Tibial nerve (tissue), 4 donors: ENCODE results near the gene SHF. TPM values are rescaled to one million over a fixed set of nuclear protein-coding genes. Genes with fewer than 3 reads are reported as not detected.

ENCODE experiments used
- DNase-seq, 2 donors: peaks; one replicate each; pipeline ENCODE4 v3.0.0-alpha.2; 2019; ENCODE audit warnings: low spot score in 2 of 2
- H3K27ac ChIP-seq, 4 donors: fragments of 200-600 bp; sonication (generic) in 3 of 4; one replicate each; pipeline ENCODE4 v1.5.1; 2017 to 2019; ENCODE audit warnings: mild to moderate bottlenecking in 1 of 4
- H3K27me3 ChIP-seq, 2 donors: fragments of 200-600 bp; sonication (generic) in 1 of 2; one replicate each; pipeline versions ENCODE4 v1.5.1 to v1.6.0; 2017 to 2019
- H3K36me3 ChIP-seq, 3 donors: fragments of 200-600 bp; sonication (generic); one replicate each; pipeline ENCODE4 v1.5.1; 2018 to 2019
- H3K4me1 ChIP-seq, 4 donors: fragments of 200-600 bp; sonication (generic) in 3 of 4; one replicate each; pipeline ENCODE4 v1.5.1; 2017 to 2019
- H3K4me3 ChIP-seq, 4 donors: fragments of 200-600 bp; sonication (generic) in 3 of 4; one replicate each; pipeline ENCODE4 v1.5.1; 2017 to 2019; ENCODE audit warnings: mild to moderate bottlenecking in 1 of 4, moderate library complexity in 1 of 4
- H3K9me3 ChIP-seq, 4 donors: fragments of 200-600 bp; sonication (generic) in 3 of 4; one replicate each; pipeline ENCODE4 v1.5.1; 2017 to 2019
- EP300 ChIP-seq, 2 donors: sonication (generic); formaldehyde crosslinking; IDR thresholded peaks; one replicate each; pipeline ENCODE4 v1.6.1; 2017; ENCODE audit warnings: antibody characterized with exemption in 2 of 2, mild to moderate bottlenecking in 1 of 2
- POLR2A ChIP-seq, 2 donors: fragments of 450-650 bp; IDR thresholded peaks; one replicate each; pipeline ENCODE4 v1.6.1; 2017; ENCODE audit warnings: antibody characterized with exemption in 2 of 2, mild to moderate bottlenecking in 2 of 2, moderate library complexity in 2 of 2
- WGBS, 2 donors: methylation state at CpG; one replicate each; pipeline ENCODE4 v1.1.5; 2018; 5-methylcytosine and 5-hydroxymethylcytosine counted together
- total RNA-seq, 4 donors: library from RNA; depleted of rRNA; stranded (reverse); fragments of >200 nt; gene quantifications; one replicate each; pipeline ENCODE4 v1.1.0, GENCODE V29; 2016
- TF ChIP-seq, protein P1 (sequence below), 5 experiments: fragments of 200-600 bp in 3 of 5; fragments of 450-650 bp in 2 of 5; sonication (generic) in 3 of 5; IDR thresholded peaks; one replicate each; pipeline ENCODE4 v1.5.1; 2016 to 2019; ENCODE audit warnings: antibody characterized with exemption in 5 of 5, mild to moderate bottlenecking in 3 of 5, moderate library complexity in 2 of 5

SHF gene
- total RNA-seq, 4 donors from 2014 or later: 18.8 to 36.6 (median 25.5) TPM

DNA sequence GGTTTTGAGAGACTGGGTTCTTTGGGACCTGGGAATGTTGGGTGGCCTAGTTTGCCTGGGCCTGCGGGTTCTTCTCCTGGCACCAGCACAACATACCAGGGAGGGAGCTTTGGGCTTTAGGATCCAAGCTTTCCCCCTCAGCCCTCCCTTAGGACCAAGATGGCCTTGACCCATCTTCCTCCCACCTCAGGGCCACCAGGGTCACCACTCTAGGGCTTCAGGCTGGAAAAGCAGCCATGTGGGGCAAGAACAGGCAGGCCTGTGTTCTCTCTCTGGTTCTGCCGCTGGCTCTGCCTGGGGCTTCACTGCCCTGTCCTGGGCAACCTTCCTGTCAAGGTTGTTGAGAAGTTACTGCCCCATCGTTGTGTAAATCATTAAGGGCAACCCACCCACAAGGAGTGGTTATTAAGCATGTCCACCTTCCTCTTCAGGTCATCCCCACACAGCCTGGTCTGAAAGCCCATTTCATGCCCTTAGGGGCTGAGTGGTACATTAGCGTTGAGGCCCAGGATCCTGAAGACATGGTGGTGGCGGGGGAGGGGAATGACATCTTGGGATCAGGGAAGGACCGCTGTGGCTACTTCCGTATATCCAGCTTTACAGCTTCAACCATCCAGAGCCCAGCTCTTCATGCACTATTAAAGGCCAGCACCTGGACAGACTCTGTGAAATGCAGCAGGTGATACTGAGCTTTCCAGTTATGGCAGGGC lies 57.3 kb downstream of the SHF start:
- H3K4me3 ChIP-seq: peak overlapping the region in 2 of 4 donors; percentile 32 to 59
- no peaks in the 10 kb centered on the region for H3K36me3 ChIP-seq
- H3K4me1 ChIP-seq: peaks cover 0 to 29% (median 18%) of the 10 kb centered on the region in 4 donors
- no peak for DNase-seq
- TF ChIP-seq EP300 (IDR thresholded peaks at IDR 0.05): no peak
- no peak for TF ChIP-seq POLR2A (IDR thresholded peaks at IDR 0.05)
- TF ChIP-seq, protein P1, sequence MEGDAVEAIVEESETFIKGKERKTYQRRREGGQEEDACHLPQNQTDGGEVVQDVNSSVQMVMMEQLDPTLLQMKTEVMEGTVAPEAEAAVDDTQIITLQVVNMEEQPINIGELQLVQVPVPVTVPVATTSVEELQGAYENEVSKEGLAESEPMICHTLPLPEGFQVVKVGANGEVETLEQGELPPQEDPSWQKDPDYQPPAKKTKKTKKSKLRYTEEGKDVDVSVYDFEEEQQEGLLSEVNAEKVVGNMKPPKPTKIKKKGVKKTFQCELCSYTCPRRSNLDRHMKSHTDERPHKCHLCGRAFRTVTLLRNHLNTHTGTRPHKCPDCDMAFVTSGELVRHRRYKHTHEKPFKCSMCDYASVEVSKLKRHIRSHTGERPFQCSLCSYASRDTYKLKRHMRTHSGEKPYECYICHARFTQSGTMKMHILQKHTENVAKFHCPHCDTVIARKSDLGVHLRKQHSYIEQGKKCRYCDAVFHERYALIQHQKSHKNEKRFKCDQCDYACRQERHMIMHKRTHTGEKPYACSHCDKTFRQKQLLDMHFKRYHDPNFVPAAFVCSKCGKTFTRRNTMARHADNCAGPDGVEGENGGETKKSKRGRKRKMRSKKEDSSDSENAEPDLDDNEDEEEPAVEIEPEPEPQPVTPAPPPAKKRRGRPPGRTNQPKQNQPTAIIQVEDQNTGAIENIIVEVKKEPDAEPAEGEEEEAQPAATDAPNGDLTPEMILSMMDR (IDR thresholded peaks at IDR 0.05): no peak
- WGBS, 2 donors: 76 to 84% methylated on average over 6 to 7 of the region's 7 CpGs
- no peaks in the 10 kb centered on the region for H3K9me3 ChIP-seq
- no peak overlapping the region for H3K27ac ChIP-seq
- H3K27me3 ChIP-seq: peaks cover 0 to 70% of the 10 kb centered on the region in 2 donors

GRCh38 chr15:45129651-45130129 lies 58.1 kb downstream of the SHF start, which contains the start of the genes DUOX1 and DUOXA1:
Gene DUOX1, plus strand, starts transcription at chr15:45129994. Its CDS starts 1,973 bp downstream, at chr15:45131967.
Gene DUOXA1, minus strand, starts transcription at chr15:45129879. Its CDS starts 6,865 bp downstream, at chr15:45123014.
- Histone ChIP-seq H3K9me3 (no peaks in the 10 kb centered on the region), H3K27ac (peak within 1 kb of the TSS in 1 of 4 donors; percentile 51), H3K4me3 (peak within 1 kb of the TSS; percentile 19 to 59 (median 41)), H3K4me1 (peaks cover 0 to 21% (median 11%) of the 10 kb centered on the region in 4 donors), H3K27me3 (peaks cover 0 to 66% of the 10 kb centered on the region in 2 donors), H3K36me3 (no peaks in the 10 kb centered on the region)
- TF ChIP-seq, protein P1 (IDR thresholded peaks at IDR 0.05): no peak
- DNase-seq: no peak
- WGBS, 2 donors: 1 to 5% methylated on average over 27 to 35 of the region's 46 CpGs

GRCh38 chr15:45128971-45129639 lies 58.7 kb downstream of the SHF start:
- no peak for TF ChIP-seq POLR2A (IDR thresholded peaks at IDR 0.05)
- no peak for TF ChIP-seq EP300 (IDR thresholded peaks at IDR 0.05)
- TF ChIP-seq, protein P1 (IDR thresholded peaks at IDR 0.05): no peak
- H3K36me3 ChIP-seq: no peaks in the 10 kb centered on the region
- DNase-seq: no peak
- H3K27me3 ChIP-seq: peaks cover 0 to 60% of the 10 kb centered on the region in 2 donors
- no peaks in the 10 kb centered on the region for H3K9me3 ChIP-seq
- H3K4me3 ChIP-seq: peak overlapping the region; percentile 19 to 59 (median 41)
- 3 to 8% methylated on average over 31 to 41 of the region's 47 CpGs for WGBS, 2 donors
- peaks cover 0 to 21% (median 11%) of the 10 kb centered on the region in 4 donors for H3K4me1 ChIP-seq
- H3K27ac ChIP-seq: peak overlapping the region in 1 of 4 donors; percentile 51

DNA sequence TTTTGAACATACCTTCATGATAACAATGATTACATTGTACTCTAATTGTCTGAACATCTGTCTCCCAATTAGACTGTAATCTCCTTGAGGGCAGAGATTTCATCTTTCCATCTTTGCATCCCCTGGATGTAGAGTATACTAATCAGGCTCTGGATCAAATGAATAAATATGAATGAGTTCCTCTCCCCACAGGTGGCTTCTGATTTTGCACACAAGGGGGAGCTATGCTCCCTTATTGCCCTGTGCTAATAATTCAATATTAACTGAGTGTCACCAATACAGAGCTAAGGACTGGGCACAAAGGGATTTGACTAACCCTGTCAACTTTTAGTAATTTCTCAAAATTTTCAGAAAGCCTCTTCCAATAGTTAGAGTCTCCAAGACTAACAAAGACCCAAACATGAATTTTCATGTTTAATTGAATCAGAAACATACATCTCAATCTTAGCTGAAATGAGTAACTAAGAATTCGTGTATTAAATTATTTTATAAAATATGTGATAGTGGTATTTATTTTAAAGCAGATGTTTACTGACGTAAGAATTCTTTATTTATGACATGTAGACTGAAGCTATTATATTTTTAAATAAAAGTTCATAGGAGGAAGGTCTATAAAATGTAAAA lies 61.1 kb downstream of the SHF start:
- Histone ChIP-seq H3K27me3 (peaks cover 0 to 63% of the 10 kb centered on the region in 2 donors), H3K4me1 (peaks cover 0 to 21% (median 11%) of the 10 kb centered on the region in 4 donors), H3K27ac (no peak overlapping the region), H3K9me3 (no peaks in the 10 kb centered on the region), H3K36me3 (no peaks in the 10 kb centered on the region), H3K4me3 (no peak overlapping the region)
- 78 to 82% methylated on average over 2 of the region's 2 CpGs for WGBS, 2 donors
- DNase-seq: no peak
- TF ChIP-seq POLR2A (IDR thresholded peaks at IDR 0.05) (no peak), EP300 (IDR thresholded peaks at IDR 0.05) (no peak)
- TF ChIP-seq, protein P1 (IDR thresholded peaks at IDR 0.05): peak in 4 of 5 experiments; percentile 18 to 52 (median 43)
